Measurements from ENCODE around the gene NIPBL.

NIPBL gene

GRCh38 chr5:37044120-37044519 is 167.6 kb downstream of the NIPBL start:
- no peak for ATAC-seq (ENCODE audit: low read depth)
- no peaks in the 10 kb centered on the region for H3K27me3 ChIP-seq (ENCODE audit: insufficient read depth, poor library complexity, severe bottlenecking)
- DNase-seq (ENCODE audit: low spot score): no peak
- no peak overlapping the region for H3K4me3 ChIP-seq (ENCODE audit: severe bottlenecking)
- no peak overlapping the region for H3K27ac ChIP-seq (ENCODE audit: poor library complexity, severe bottlenecking)
- H3K9me3 ChIP-seq (ENCODE audit: severe bottlenecking): no peaks in the 10 kb centered on the region
- no peaks in the 10 kb centered on the region for H3K4me1 ChIP-seq (ENCODE audit: insufficient read depth, poor library complexity, severe bottlenecking)
- peaks cover 68% of the 10 kb centered on the region for H3K36me3 ChIP-seq (ENCODE audit: low read depth)
- TF ChIP-seq CTCF (IDR thresholded peaks at IDR 0.05; ENCODE audit: poor library complexity, severe bottlenecking): no peak

DNA sequence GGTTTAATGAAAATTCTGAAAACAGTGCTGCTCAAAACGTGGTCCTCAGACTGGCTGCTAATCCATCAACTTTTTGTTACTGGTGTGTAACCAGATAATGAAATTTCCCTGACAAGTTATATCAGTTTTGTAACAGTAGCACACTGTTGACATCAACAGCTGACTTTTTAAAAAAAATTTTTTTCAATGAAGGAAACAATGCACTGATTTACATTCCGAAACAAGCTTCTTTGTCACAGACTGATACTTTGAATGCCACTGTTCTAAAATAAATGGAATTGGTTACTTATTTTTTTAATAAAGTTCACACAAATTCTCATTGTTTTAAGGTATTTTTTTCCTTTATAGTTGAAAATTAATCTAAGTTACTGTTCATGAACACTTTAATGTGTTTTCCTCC is 169.1 kb downstream of the NIPBL start:
- no peaks in the 10 kb centered on the region for H3K9me3 ChIP-seq (ENCODE audit: severe bottlenecking)
- peaks cover 68% of the 10 kb centered on the region for H3K36me3 ChIP-seq (ENCODE audit: low read depth)
- DNase-seq (ENCODE audit: low spot score) (no peak), ATAC-seq (ENCODE audit: low read depth) (no peak)
- no peak for TF ChIP-seq CTCF (IDR thresholded peaks at IDR 0.05; ENCODE audit: poor library complexity, severe bottlenecking)
- no peaks in the 10 kb centered on the region for H3K4me1 ChIP-seq (ENCODE audit: insufficient read depth, poor library complexity, severe bottlenecking)
- no peaks in the 10 kb centered on the region for H3K27me3 ChIP-seq (ENCODE audit: insufficient read depth, poor library complexity, severe bottlenecking)
- no peak overlapping the region for H3K27ac ChIP-seq (ENCODE audit: poor library complexity, severe bottlenecking)
- no peak overlapping the region for H3K4me3 ChIP-seq (ENCODE audit: severe bottlenecking)

GRCh38 chr5:37047947-37048346 is 171.4 kb downstream of the NIPBL start:
- Histone ChIP-seq H3K9me3 (ENCODE audit: severe bottlenecking) (no peaks in the 10 kb centered on the region), H3K4me3 (ENCODE audit: severe bottlenecking) (no peak overlapping the region), H3K36me3 (ENCODE audit: low read depth) (peaks cover 89% of the 10 kb centered on the region), H3K27ac (ENCODE audit: poor library complexity, severe bottlenecking) (no peak overlapping the region), H3K4me1 (ENCODE audit: insufficient read depth, poor library complexity, severe bottlenecking) (no peaks in the 10 kb centered on the region), H3K27me3 (ENCODE audit: insufficient read depth, poor library complexity, severe bottlenecking) (no peaks in the 10 kb centered on the region)
- ATAC-seq (ENCODE audit: low read depth): no peak
- no peak for DNase-seq (ENCODE audit: low spot score)
- TF ChIP-seq CTCF (IDR thresholded peaks at IDR 0.05; ENCODE audit: poor library complexity, severe bottlenecking): no peak

DNA sequence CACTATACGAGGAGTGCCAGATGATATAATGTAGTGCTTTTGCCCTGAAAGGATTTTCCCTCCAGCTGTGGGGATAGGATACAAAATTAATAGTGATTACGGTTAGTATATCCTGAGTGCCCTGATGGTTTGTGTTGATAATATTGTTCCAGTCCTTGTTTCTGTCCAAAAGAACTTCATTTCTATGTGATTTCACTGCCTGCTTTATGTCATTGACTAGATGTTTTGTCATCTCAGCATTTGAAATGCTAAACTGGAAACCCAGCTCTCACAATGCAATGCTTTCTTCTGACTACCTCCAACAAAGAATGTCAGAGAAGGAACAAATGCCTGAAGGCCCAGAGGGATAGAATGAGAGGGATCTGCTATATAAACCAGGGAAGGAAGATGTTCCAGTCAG is 177.8 kb downstream of the NIPBL start:
- no peaks in the 10 kb centered on the region for H3K27me3 ChIP-seq (ENCODE audit: insufficient read depth, poor library complexity, severe bottlenecking)
- H3K4me1 ChIP-seq (ENCODE audit: insufficient read depth, poor library complexity, severe bottlenecking): no peaks in the 10 kb centered on the region
- no peak overlapping the region for H3K4me3 ChIP-seq (ENCODE audit: severe bottlenecking)
- H3K36me3 ChIP-seq (ENCODE audit: low read depth): peaks cover 81% of the 10 kb centered on the region
- DNase-seq (ENCODE audit: low spot score): no peak
- TF ChIP-seq CTCF (IDR thresholded peaks at IDR 0.05; ENCODE audit: poor library complexity, severe bottlenecking): no peak
- no peaks in the 10 kb centered on the region for H3K9me3 ChIP-seq (ENCODE audit: severe bottlenecking)
- ATAC-seq (ENCODE audit: low read depth): no peak
- no peak overlapping the region for H3K27ac ChIP-seq (ENCODE audit: poor library complexity, severe bottlenecking)

DNA sequence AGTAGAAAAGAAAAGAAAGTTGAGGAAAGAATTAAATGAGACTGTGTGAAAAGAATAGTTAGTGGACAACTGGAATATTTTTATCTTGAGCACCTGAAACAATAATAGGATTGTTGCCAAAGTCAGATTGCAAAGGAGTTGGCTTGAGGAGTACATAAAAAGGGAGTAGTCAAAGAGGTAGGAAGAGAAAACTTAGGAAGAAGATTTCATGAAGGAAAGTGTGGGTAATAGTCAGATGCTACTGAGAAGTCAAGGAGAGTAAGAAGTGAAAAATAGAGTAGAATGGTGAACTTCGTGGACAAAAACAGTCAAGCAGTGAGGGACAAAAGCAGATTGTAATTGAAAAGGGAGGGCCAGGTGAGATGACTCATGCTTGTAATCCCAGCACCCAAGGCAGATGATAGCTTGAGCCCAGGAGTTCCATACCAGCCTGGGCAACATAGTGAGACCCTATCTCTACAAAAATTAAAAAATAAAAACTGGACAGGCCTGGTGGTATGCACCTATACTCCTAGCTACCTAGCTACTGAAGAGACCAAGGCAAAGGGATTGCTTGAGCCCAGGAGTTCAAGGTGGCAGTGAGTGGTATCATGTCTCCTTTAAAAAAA is 178.9 kb downstream of the NIPBL start:
- DNase-seq (ENCODE audit: low spot score) (no peak), ATAC-seq (ENCODE audit: low read depth) (no peak)
- Histone ChIP-seq H3K27ac (ENCODE audit: poor library complexity, severe bottlenecking) (no peak overlapping the region), H3K4me3 (ENCODE audit: severe bottlenecking) (no peak overlapping the region), H3K4me1 (ENCODE audit: insufficient read depth, poor library complexity, severe bottlenecking) (no peaks in the 10 kb centered on the region), H3K9me3 (ENCODE audit: severe bottlenecking) (no peaks in the 10 kb centered on the region), H3K27me3 (ENCODE audit: insufficient read depth, poor library complexity, severe bottlenecking) (no peaks in the 10 kb centered on the region), H3K36me3 (ENCODE audit: low read depth) (peaks cover 84% of the 10 kb centered on the region)
- TF ChIP-seq CTCF (IDR thresholded peaks at IDR 0.05; ENCODE audit: poor library complexity, severe bottlenecking): no peak
